Inferior parietal cortex (tissue), 1 donor: ENCODE results near the gene KLK5.

Source experiments
- DNase-seq: peaks from one replicate; pipeline ENCODE4 v3.0.0-alpha.2; 2016; ENCODE audit errors: extremely low spot score

Gene KLK5

DNA sequence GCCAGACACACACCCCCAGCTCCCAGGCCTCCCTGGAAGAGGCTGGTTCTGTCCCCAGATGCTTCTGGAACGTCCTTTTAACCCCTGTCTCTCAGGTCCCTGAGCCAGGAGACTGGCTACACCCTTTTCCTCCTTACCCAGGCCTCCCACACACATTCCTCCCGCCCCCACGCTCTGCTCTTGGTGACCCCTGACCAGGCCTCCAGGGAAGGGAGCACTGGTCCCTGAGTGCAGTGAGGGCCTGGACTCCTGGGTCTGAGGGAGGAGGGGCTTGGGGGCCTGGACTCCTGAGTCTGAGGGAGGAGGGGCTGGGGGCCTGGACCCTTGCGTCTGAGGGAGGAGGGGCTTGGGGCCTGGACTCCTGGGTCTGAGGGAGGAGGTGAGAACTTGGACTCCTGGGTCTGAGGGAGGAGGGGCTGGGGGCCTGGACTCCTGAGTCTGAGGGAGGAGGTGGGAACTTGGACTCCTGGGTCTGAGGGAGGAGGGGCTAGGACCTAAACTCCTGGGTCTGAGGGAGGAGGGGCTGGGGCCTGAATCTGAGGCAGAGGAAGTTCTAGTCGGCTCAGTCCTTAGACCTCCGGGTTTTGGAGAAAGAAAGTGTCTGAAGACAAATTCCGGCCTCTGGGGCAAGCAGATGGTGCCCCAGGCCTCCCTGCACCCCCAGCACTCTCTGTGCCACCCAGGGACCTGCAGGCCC, 16.0 kb upstream of the KLK5 start:
- no peak for DNase-seq

DNA sequence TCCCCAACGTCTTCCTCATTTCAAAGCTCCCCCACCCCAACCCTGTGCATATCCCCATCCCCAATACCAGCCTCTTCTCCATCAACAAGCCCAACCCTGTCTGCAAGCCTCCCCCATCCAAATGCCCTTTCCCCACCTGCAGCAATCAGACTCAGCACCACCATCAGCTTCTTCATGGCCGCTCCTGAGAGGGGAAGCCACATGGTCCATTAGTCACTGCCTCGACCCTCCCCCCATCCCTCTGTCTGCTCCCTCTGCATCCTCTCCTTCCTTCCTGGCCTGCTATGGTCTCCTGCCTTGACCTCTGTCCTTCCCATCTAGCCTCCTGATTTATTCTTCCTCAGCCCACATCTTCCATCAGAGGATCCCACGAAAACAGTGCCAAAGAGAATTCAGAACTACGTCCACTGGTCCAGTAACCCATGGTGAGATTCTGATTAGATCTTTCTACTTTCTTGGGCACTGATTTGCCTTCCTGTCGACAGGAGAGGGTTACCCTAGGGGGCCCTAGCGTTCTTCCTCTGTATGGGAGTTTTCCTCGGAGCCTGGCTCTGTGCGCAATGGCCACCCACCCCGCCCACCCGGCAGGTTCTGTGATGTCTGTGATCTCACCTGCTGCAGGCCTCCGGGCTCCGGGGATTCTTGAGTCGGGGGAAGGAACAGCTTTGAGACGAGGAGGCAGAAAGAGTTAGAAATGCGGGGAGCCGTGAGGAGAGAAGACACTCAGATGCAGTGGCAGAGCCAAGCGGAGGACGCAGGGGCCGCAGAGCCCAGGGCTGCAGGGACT, 15.3 kb upstream of the KLK5 start:
- DNase-seq, result peak; percentile 9

DNA sequence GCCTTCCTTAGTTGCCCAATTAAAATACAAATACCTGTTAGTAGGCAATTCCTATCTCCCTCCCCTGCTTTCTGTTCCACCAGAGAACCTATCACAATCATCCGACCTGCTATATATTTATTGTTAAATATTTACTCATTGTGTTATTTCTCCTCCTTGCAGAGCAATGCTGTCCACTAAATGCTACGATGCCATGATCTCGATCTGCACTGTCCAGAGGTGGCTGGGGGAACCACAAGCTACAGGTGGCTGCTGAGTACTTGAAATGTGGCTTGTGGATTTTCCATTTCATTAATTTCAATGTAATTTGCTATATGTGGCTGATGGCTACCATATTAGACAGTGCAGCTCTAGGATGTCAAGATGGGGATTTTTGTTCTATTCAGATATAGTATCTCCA, 11.4 kb upstream of the KLK5 start:
- DNase-seq, result no peak

DNA sequence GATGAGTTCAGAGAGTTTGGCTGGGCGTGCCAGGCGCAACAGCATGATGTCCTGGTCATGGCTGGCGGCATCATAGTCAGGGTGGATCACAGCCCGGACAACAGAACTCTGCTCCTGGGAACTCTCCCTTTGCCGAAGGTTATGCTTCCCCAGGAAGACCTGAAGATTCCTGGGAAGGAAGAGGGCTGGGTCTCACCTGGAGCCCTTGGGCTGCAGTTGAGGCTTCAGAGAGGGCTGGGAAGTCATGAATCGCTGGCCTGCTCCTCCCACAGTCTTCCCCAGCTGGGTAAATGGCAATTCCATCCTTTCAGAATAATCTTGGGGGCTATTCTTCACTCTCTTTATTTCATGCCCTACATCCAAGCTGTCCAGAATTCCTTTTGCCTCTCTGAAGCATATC, 10.5 kb upstream of the KLK5 start:
- no peak for DNase-seq

DNA sequence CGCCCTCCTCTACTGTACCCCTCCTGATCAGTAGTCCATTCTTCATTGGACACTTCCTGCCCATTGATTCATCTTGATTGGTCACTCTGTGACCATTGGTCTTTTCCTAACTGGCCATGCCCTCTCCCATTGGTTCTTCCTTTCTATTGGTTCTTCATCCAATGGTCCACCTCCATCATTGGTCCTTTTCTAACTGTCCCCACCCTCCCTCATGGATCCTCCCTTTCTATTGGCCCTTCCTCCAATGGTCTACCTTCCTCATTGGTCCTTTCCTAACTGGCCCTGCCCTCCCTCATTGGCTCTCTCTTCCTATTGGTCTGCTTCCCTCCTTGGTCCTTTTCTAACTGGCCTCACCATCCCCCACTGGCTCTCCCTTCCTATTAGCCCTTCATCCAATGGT, 9.4 kb upstream of the KLK5 start:
- no peak for DNase-seq

DNA sequence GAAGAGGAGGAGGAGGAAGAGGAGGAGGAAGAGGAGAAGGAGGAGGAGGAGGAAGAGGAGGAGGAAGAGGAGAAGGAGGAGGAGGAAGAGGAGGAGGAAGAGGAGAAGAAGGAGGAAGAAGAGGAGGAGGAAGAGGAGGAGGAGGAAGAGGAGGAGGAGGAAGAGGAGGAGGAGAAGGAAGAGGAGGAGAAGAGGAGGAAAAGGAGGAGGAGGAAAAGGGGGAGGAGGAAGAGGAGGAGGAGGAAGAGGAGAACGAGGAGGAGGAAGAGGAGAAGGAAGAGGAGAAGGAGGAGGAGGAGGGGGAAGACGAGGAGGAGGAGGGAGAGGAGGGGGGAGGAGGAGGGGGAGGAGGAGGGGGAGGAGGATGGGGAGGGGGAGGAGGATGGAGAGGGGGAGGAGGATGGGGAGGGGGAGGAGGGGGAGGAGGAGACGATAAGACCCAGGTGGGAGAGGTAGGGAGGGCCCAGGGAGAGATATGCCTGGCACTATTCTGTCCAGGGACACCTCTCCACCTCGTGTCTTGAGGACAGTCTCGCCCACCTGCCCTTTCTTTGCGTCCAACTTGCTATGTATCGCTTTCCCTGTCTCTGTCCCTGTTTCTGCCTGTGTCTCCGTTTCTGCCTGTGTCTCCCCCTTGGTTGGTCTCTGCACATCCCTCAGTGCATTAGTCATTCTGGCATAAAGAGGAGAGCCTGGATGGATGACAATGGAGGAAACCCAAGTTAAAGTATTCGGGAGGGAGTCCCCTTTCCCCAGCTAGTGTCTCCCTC, 7.1 kb upstream of the KLK5 start:
- no peak for DNase-seq

- DNase-seq, result no peak
These were observed 4.7 kb upstream of the KLK5 start for GRCh38 chr19:50957587-50957986.

- no peak for DNase-seq
These were observed 3.0 kb downstream of the KLK5 start for GRCh38 chr19:50949861-50950260.

GRCh38 chr19:50947123-50947522, 5.7 kb downstream of the KLK5 start:
- DNase-seq, result no peak

DNA sequence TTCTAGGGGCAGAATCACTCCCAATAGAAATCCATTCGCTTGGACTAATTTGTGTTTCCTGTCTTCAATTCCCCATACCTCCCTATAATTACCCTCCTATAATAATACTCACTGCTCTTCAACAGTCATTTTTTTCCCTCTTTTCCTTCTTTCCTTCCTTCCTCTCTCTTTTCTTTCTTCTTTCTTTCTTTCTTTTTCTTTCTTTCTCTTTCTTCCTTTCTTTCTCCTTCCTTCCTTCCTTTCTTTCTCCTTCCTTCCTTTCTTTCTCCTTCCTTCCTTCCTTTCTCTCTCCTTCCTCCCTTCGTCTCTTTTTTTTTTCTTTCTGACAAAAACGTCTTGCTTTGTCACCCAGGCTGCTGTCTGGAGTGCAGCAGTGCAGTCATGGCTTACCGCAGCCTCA, 8.0 kb downstream of the KLK5 start:
- no peak for DNase-seq

GRCh38 chr19:50943074-50943828, 9.6 kb downstream of the KLK5 start:
- DNase-seq, result no peak

DNA sequence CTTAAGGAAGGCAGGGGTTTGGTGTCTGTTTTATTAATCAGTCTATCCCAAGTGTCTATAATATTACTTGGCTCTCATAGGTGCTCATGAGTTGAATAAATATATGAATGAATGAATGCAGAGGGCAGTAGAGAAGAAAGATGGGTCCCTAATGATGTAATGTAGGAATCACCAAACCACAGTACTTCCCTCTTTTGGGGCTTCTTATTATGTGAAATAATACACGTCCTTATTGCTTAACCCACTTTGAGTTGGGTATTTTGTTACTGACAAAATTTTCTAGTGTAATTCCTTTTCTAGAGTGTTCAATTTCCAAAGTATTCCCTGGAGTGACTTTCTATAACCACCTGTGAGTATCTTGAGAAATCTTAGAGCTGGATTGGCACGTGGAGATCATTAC, 13.2 kb downstream of the KLK5 start:
- no peak for DNase-seq

DNA sequence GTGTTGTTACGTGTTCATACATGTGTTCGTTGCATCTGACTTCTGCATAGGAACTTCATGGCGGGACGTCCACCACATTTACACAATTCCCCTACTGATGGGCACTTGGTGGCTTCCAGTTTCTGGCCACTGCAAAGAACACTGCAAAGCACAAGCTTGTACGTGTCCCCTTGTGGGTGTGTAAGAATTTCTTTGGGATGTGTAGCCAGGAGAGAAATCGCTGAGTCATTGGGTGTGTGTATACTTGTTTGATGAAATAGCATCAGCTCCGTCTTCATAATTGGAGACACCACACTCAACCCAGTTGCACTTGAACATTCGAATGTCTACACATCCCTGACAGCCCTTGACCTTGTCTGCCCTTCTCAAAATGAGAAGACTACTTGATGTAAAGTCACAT, 19.2 kb downstream of the KLK5 start:
- no peak for DNase-seq

- no peak for DNase-seq
These were observed 20.2 kb downstream of the KLK5 start for GRCh38 chr19:50932690-50933083.

DNA sequence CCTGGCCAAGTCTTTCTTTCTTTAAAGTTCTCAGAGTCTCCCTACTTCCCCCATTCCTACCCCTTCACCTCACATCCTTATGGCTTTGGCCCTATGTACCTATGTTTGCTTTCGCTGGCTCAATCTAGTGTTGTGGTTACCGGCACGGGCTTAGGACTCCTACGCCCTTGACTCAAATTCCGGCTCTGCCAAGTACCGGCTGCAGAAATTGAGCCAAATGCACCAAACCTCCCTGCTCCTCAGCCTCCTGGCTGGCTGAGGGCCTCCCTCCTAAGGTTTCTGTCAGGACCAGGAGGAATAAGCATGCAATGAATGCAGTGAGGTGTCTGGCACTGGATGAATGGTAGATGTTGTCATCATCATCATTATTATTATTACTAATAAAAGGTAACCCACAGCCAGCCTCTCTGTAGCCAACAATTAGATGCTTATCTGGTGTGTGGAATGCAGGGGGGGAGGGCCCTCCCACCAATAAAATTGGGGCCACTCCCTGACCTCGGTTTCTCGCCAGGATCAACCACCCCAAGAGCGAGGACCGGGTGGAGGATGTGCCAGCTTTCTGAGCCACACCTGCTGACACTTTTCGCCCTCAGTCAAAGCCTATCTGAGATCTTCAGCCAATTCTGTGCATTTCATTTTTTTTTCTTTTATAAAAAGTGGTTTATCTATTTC, 20.7 kb downstream of the KLK5 start:
- DNase-seq, result no peak

GRCh38 chr19:50931023-50931422, 21.8 kb downstream of the KLK5 start:
- no peak for DNase-seq

GRCh38 chr19:50928831-50929230, 24.0 kb downstream of the KLK5 start:
- DNase-seq, result no peak

DNA sequence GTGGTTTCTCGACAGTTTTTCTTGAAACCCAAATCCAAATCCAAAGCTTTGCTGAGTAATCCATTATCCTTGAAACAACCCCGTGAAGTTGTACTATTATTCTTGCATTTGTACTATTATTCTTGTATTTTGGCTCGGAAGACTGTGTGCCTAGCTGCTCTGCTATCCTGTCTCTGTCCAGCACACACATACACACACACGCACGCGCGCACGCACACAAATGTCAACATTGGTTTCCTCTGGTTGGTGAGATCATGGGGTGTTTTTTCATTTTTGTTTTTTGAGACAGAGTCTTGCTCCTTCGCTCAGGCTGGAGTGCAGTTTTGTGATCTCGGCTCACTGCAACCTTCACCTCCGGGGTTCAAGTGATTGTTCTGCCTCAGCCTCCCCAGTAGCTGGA, 26.7 kb downstream of the KLK5 start:
- no peak for DNase-seq

DNA sequence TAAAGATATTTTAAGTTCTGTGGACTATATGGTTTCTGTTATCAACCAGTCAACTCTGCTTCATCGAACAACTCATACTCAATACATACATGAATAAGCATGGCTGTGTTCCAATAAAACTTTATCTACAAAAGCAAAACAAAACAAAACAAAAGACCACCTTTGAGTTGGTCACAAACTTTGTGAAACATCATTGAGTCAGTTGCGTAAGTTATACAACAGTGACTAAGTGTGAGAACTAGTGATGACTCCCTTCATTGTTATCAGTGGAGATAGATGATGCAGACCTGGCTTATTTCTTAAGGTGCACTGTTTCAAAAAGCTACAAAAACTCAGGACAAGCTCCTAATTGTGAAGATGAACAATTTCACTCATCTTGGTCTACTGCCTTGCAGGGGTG, 27.1 kb downstream of the KLK5 start:
- no peak for DNase-seq

DNA sequence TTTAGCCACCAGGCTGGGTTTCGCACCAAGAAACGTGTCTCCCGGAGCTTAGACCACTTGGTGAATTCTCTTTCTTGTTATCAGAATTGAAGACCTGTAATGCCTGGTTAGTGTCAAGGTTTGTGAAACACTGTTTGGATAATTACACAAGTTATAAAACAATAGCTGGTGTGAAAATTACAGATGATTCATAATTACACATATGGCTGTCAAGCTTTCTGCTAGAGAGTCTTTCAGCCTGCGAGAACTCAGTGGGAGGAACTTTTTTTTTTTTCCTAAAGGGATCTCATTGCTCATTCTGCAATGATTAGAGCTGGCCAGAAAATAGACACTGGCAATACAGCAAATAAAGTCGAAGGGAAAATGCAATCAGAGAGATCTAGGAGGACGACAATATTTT, 28.3 kb downstream of the KLK5 start:
- DNase-seq, result peak; percentile 31

DNA sequence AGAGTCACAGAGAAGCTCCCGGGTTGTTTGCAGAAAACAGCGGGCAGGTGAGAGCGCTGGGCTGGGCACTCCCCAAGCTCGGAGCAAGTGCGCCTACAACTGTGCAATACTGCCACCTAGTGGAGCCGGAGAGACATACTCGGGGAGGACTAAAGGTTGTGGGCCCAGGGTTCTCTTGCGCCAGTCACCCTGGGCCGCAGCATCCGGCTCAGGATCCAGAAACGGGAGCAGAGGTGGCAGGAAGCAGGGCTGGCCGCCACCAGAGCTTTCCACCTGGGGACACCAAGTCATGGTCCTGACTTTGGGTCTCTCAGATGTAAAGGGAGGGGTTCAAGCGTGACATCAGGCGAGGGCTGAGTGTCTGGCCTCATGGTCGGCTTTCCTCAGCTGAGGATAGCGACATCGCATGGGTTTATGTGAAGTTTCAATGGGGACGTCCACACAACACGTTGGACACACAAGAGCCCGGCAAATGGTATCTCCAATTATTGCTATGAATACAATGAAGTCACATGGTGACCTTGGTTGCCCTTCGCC, 30.5 kb downstream of the KLK5 start:
- DNase-seq, result peak; percentile 90
